Smooth muscle cell (in vitro differentiated cells): ENCODE results near the gene SIGLEC1. TPM values are rescaled to one million over a fixed set of nuclear protein-coding genes. Genes with fewer than 3 reads are reported as not detected.

ENCODE experiments used
- DNase-seq: peaks from one replicate; lab custom pipeline; 2025; ENCODE audit not compliant: unreplicated experiment; lab: John Stamatoyannopoulos, UW
- H2AFZ ChIP-seq: fragments of 200-600 bp; sonication (generic); 2 replicates; pipeline ENCODE4 v1.6.0; 2016; ENCODE audit warnings: antibody characterized with exemption, low read depth, mild to moderate bottlenecking
- H3F3A ChIP-seq: fragments of 200-600 bp; sonication (generic); 2 replicates; pipeline ENCODE4 v1.6.0; 2017; ENCODE audit warnings: antibody characterized with exemption, low read depth
- H3K27ac ChIP-seq: fragments of 200-600 bp; sonication (generic); 2 replicates; pipeline ENCODE4 v1.5.1; 2016; ENCODE audit warnings: low read depth, mild to moderate bottlenecking
- H3K27me3 ChIP-seq: fragments of 200-600 bp; sonication (generic); 2 replicates; pipeline ENCODE4 v1.6.1; 2016; ENCODE audit warnings: low read depth, mild to moderate bottlenecking
- H3K36me3 ChIP-seq: fragments of 200-600 bp; sonication (generic); 2 replicates; pipeline ENCODE4 v1.5.1; 2016; ENCODE audit warnings: low read depth
- H3K4me1 ChIP-seq: fragments of 200-600 bp; sonication (generic); 2 replicates; pipeline ENCODE4 v1.5.1; 2016; ENCODE audit warnings: low read depth
- H3K4me2 ChIP-seq: fragments of 200-600 bp; sonication (generic); 2 replicates; pipeline ENCODE4 v1.6.0; 2016; ENCODE audit warnings: mild to moderate bottlenecking
- H3K4me3 ChIP-seq: fragments of 200-600 bp; sonication (generic); 2 replicates; pipeline ENCODE4 v1.5.1; 2016; ENCODE audit warnings: mild to moderate bottlenecking
- H3K79me2 ChIP-seq: fragments of 200-600 bp; sonication (generic); 2 replicates; pipeline ENCODE4 v1.6.0; 2016; ENCODE audit warnings: low read depth, mild to moderate bottlenecking
- H3K9ac ChIP-seq: fragments of 200-600 bp; sonication (generic); 2 replicates; pipeline ENCODE4 v1.6.0; 2016; ENCODE audit warnings: low read depth
- H3K9me3 ChIP-seq: fragments of 200-600 bp; sonication (generic); replicated peaks from 2 replicates; pipeline ENCODE4 v1.5.1; 2016; ENCODE audit warnings: low read depth
- H4K20me1 ChIP-seq: fragments of 200-600 bp; sonication (generic); 2 replicates; pipeline ENCODE4 v1.6.0; 2016; ENCODE audit warnings: low read depth
- WGBS: methylation state at CpG from one replicate; pipeline ENCODE4 v1.1.7; 2016; ENCODE audit warnings: low lambda C conversion rate; 5-methylcytosine and 5-hydroxymethylcytosine counted together
- polyA plus RNA-seq: library from polyadenylated mRNA; unstranded; fragments of >200 nt; fragmentation: Nextera tagmentation; extraction: Ambion mirVana; gene quantifications from 2 replicates; pipeline ENCODE4 v1.2.1, GENCODE V29; 2016
- total RNA-seq: library from RNA; depleted of rRNA; stranded (reverse); fragments of >200 nt; gene quantifications from 2 replicates; pipeline ENCODE4 v1.2.3, GENCODE V29; 2014
- TF ChIP-seq, protein P1 (sequence below): fragments of 200-600 bp; sonication (generic); IDR thresholded peaks from 2 replicates; pipeline ENCODE4 v1.5.1; 2017; ENCODE audit warnings: borderline replicate concordance, mild to moderate bottlenecking, antibody characterized with exemption; ENCODE audit not compliant: insufficient read depth, poor library complexity, severe bottlenecking

SIGLEC1 gene
- total and polyA plus RNA-seq, 2 experiments from 2014 or later: not detected

GRCh38 chr20:3734111-3734843, 21.9 kb upstream of the SIGLEC1 start:
- Histone ChIP-seq H3K4me2 (no peak overlapping the region), H3F3A (no peaks in the 10 kb centered on the region), H3K9ac (no peak overlapping the region), H3K27me3 (no peaks in the 10 kb centered on the region), H3K9me3 (no peaks in the 10 kb centered on the region), H3K79me2 (no peaks in the 10 kb centered on the region), H3K4me1 (no peaks in the 10 kb centered on the region), H3K4me3 (no peak overlapping the region), H3K27ac (no peak overlapping the region), H4K20me1 (no peaks in the 10 kb centered on the region), H3K36me3 (no peaks in the 10 kb centered on the region), H2AFZ (no peak overlapping the region)
- TF ChIP-seq, protein P1, sequence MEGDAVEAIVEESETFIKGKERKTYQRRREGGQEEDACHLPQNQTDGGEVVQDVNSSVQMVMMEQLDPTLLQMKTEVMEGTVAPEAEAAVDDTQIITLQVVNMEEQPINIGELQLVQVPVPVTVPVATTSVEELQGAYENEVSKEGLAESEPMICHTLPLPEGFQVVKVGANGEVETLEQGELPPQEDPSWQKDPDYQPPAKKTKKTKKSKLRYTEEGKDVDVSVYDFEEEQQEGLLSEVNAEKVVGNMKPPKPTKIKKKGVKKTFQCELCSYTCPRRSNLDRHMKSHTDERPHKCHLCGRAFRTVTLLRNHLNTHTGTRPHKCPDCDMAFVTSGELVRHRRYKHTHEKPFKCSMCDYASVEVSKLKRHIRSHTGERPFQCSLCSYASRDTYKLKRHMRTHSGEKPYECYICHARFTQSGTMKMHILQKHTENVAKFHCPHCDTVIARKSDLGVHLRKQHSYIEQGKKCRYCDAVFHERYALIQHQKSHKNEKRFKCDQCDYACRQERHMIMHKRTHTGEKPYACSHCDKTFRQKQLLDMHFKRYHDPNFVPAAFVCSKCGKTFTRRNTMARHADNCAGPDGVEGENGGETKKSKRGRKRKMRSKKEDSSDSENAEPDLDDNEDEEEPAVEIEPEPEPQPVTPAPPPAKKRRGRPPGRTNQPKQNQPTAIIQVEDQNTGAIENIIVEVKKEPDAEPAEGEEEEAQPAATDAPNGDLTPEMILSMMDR: no peak
- 79% methylated on average over 12 of the region's 12 CpGs for whole genome bisulfite sequencing
- DNase-seq: no peak

- Histone ChIP-seq H3F3A (no peaks in the 10 kb centered on the region), H3K79me2 (no peaks in the 10 kb centered on the region), H3K27me3 (no peaks in the 10 kb centered on the region), H3K4me1 (no peaks in the 10 kb centered on the region), H2AFZ (no peak overlapping the region), H4K20me1 (no peaks in the 10 kb centered on the region), H3K9ac (no peak overlapping the region), H3K9me3 (no peaks in the 10 kb centered on the region), H3K4me2 (no peak overlapping the region), H3K4me3 (peak overlapping the region; percentile 25), H3K36me3 (no peaks in the 10 kb centered on the region), H3K27ac (no peak overlapping the region)
- WGBS: 93% methylated on average over 20 of the region's 20 CpGs
- TF ChIP-seq, protein P1: no peak
- no peak for DNase-seq
Observed at GRCh38 chr20:3733119-3733995, 21.0 kb upstream of the SIGLEC1 start.

GRCh38 chr20:3732327-3733118, 20.1 kb upstream of the SIGLEC1 start, which contains the start of gene HSPA12B:
HSPA12B (plus strand) TSS chr20:3732685; CDS start chr20:3738675, 5,990 bp downstream.
- 25% methylated on average over 19 of the region's 67 CpGs for WGBS
- Histone ChIP-seq H3K4me1 (peaks cover 3% of the 10 kb centered on the region), H3K36me3 (no peaks in the 10 kb centered on the region), H2AFZ (peak within 1 kb of the TSS; percentile 37), H4K20me1 (no peaks in the 10 kb centered on the region), H3K79me2 (no peaks in the 10 kb centered on the region), H3K4me2 (peak within 1 kb of the TSS; percentile 74), H3F3A (peaks cover 4% of the 10 kb centered on the region), H3K27ac (no peak within 1 kb of the TSS), H3K4me3 (peak within 1 kb of the TSS; percentile 25), H3K9ac (no peak within 1 kb of the TSS), H3K9me3 (no peaks in the 10 kb centered on the region), H3K27me3 (no peaks in the 10 kb centered on the region)
- TF ChIP-seq, protein P1: no peak
- no peak for DNase-seq
